ENCODE measurements around the gene CDO1. TPM values are rescaled to one million over a fixed set of nuclear protein-coding genes. Genes with fewer than 3 reads are reported as not detected.
A peak's percentile ranks its signal among the peaks of the same experiment; 100 is the strongest.

The CDO1 gene
- 2.4 and 8.0 TPM in 2 replicates for total RNA-seq
- 1.4 TPM for polyA plus RNA-seq (2012)

DNA sequence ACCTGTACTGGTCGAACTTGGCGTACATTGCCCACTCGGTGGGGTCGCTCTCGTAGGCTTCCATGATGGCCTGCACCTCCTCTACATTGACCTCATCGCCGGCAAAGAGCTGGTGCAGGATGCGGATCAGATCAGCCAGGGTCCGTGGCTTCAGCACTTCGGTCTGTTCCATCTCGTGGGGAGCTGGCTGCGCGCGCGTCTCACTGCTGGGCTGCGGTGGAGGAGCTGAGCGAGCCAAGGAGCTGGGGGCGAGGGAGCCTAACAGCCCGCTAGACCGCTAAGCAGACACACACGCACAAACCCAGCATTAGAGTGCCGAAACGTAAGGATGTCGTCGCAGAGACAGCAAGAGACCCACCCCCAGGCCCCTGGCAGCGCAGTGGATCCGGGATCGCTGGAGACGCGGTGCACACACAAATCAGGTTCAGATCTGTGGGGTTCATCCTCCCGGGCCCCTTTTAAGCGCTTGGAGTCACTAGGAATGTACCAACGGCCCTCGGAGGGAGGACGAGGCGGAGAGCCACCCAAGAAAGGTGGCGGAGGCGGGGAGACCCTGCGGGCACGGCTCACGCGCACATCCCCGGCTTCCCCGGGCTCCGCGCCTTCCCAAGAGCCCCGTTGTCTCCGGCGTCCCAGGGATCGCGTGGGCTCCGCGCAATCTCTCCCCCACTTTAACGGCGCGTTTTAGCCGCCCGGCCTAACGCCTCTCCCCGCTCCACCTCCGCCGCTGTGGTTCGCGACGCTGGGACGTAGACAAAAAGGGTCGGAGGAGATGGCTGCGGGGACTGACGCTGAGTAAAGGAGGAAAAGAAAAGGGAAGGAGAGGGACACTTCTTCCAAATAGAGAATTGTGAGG is at the start of gene CDO1:
Gene CDO1 (minus strand): TSS at position 434 of the 856 bp plus-strand sequence. CDS start 262 bp downstream, at position 172.
- DNase-seq (ENCODE audit: low read depth), result peak; percentile 60

DNA sequence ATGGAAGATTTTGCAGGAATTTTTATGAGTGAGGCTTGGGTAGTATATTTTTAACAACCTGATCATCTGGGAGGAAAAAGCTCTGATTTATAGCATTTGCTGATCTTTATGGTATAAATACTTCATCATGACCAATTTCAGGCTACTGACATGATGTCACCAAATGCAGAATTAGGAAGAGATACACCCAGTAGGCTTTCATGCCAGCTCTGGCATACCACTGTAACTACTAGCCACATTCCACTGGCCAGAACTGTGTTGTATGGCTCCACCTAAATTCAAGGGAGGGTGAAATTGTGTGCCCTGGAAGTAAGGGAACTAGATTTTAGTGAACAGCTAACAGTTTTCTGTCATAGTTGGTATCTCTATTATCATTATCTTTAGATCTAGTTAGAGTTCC is 42.9 kb upstream of the CDO1 start:
- no peak for DNase-seq (ENCODE audit: low read depth)

DNA sequence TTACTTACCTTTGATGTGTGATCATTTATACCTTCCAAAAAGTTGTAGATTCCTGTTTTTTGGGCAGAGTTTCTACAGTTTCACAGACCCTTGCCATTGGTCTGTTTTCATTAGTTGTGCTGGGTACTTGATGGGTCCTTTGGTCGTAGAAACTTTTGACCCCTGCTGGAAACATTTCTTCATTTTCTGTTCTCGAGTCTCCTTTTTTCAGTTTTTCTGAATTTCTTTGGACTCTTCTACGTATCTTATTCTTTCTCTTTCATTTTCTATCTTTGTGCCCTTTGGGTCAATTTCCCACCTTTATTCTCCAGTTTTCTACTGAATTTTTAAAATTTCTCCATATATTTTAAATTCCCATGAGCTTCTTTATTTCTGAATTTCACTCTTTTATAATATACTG is 41.9 kb upstream of the CDO1 start:
- DNase-seq (ENCODE audit: low read depth), result no peak

DNA sequence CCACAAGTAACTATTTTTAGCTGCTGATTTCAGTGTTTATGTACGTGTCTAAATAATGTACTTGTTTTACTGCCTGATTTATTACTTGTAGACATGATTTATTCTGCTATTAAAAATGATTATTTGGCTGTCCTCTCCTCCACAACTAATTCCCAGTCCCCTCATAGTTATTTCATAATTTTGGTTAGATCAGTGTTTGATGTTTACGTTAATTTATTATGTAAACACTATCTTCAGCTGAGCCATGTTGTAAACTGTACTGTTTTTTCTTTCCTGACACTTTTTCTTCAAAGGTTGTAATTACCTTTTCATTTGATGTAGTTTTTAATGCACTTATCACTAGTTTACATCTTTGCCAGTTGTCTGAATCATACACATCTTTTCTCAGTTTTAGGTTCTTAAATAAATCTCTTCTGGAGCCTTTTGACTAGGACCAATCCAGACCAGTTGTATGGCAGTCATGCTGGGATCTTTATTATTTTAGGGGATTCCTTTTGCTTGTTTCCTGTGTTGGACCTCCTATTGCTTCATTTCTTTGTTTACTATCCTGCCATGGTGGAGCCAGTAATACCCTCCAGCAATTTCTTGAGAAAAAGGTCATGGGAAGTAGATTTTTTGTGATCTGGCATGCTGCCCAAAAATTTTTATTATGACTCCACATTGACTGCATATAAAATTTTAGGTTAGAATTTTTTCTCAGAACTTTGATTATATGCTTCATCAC is 41.3 kb upstream of the CDO1 start:
- DNase-seq (ENCODE audit: low read depth), result peak; percentile 51

DNA sequence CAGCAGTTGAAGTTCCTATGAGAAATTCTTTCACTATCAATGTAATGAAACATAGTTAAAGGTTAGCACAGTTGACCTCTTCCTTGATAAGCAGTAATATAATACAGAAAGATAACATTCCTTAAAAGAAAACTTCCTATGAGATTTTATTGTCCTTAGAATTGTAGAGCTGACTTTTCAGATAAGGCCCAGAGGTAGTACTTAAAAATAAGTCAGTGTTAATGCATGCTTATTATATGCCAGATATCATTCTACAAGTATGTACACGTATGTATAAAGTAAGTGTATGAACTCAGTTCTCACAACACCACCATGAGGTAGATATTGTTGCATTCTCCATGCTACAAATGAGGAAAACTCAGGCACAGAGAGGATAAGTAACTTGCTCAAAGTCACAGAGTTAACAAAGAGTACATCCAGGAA is 40.6 kb upstream of the CDO1 start:
- DNase-seq (ENCODE audit: low read depth), result no peak

DNA sequence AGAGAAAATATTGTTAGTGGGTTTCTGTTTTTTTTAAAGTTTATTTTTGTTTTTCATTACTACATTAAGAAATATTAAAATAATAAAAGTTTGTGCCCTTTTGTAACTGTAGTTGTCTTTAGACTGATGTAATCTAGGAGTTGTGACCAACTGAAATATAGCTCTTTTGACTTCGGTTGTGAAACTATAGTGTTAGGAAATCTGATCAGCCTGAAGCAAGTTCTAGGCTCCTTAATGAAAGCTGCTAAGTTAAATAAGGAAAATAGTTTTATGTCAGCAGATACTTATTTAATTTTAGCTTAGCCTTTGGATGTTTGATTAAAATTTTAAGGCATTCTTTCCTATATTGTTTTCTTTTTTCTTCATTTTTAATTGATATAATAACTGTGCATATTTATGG is 39.5 kb upstream of the CDO1 start:
- DNase-seq (ENCODE audit: low read depth), result no peak

DNA sequence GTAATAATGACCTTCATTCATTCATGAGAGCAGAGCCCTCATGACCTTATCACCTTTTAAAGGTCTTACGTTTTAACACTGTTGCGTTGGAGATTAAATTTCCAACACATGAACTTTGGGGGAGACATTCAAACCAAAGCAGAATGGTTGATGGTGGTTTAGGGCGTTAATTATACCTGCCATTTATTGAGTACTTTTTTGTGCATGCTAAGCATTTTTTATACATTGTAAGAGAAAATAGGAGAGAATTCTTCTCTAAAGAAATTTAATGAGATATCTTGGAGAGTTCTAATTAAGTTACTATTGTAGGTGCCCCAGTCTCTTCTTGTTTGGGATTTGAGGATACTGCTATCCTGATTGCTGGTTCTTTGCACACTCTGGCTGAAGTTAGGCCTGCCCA is 37.7 kb upstream of the CDO1 start:
- no peak for DNase-seq (ENCODE audit: low read depth)

DNA sequence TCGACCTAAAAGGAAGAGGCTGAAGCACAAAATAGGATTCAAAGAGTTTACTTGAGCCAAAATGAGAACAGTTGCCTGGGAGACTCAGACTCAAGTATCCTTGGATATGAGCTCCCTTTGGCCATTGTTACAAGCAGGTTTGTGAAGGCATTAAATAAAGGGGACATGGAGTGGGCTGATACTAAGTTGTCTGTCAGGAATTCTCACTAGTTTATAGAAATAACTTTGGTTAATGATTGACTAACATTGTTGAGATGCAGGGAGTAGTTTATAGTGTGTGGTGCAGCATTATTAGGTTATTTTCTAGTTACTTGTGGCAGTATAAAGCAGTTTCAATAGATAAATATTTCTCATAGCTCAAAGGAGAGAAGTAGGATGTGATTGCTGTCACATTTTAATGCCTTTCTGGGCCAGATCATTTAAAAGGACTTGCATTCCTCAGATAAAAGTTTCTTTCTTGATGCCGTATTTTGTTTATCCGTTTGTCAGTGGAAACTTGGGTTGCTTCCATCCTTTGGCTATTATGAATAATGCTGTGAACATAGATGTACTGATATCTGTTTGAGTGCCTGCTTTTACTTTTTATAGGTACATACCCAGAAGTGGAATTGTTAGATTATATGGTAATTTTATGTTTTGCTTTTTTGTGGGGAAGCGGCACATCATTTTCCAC is 34.4 kb upstream of the CDO1 start:
- DNase-seq (ENCODE audit: low read depth), result no peak

DNA sequence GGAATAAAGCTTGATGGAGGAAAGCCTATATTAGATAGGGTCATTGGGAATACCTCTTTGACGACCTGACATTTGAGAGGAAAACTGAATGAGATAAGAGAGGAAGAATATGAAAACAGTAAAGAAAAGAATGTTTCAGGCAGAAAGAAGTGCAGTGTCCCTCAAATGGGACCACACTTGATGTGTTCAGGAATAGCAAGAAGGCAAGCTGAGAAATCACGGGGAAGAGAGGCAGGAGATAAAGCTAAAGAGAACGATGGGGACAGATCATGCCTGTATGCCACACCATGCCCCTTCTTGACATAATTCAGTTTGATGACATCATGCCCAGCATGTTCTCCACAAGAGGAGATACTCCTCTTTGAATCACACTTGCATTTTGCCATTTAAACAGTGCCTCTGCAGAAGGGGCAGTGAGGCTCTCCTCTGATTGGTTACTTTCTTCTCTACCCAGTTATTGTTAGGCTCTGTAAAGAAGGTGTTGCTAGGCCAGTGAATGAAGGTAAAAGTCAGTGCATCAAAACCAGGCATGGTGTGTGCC is 32.9 kb upstream of the CDO1 start:
- no peak for DNase-seq (ENCODE audit: low read depth)

DNA sequence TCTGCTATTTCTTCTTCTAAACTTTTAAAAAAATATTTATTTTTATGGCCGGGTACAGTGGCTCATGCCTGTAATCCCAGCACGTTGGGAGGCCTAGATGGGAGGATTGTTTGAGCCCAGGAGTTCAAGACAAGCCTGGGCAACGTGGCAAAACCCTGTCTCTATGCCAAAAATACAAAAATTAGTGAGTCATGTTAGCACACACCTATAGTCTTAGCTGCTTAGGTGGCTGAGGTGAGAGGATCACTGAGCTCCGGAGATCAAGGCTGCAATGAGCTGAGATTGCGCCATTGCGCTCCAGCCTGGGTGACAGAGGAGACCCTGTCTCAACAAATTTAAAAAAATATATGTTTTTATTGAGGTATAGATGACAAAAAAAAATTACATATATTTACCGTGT is 30.8 kb upstream of the CDO1 start:
- DNase-seq (ENCODE audit: low read depth), result no peak

DNA sequence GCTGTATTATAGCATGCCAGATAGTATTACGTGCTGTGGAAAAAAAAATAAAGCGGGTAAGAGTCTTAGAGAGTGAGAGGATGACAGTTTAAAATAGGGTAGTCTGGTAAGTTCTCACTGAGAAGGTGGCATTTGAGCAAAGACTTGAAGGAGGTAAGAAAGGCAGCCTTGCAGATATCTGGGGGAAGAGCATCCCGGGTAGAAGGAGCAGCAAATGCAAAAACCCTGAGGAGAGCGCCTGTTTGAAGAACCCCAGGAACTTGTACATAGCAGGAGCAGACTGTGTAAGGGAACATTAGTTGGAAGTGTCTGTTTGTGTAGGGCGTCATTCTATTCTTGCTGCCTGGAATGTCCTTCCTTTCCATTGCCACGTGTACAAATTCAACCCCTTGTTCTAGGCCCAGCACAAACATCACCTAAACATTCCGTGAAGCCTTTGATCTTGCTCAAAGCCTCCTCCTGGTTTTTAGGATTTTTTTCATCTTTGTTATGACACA is 27.9 kb upstream of the CDO1 start:
- DNase-seq (ENCODE audit: low read depth), result no peak

DNA sequence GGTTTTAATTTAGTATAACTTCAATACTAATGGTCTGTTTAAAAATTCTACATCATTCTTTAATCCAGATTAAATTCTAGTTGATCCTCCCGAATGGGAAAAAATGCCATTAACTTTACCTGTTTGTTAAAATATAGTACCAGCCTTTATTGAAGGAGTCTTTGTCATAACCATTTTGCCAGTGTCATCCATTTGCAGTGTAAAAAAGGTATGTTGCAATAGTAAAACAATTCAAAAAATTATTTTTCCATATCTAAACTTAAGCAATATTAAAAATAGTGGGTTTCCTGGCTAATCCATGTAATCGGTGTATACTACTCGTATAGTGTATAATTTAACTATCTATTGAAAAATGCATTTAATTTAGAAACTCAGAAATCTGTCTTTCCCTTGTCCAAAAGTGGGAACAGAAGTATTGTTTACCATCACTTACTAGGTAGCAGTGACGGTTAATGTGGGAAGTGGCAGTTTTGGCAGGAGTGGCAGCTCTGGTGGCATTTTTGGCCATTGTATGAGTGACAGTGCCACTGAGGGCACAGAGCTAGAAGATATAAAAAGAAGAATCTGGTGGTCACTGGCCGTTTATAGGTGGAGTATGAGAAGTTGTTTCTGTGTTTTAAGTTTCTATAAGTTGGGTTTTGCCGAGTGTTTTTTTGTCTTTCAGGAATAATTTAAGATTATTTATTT is 27.1 kb upstream of the CDO1 start:
- no peak for DNase-seq (ENCODE audit: low read depth)

DNA sequence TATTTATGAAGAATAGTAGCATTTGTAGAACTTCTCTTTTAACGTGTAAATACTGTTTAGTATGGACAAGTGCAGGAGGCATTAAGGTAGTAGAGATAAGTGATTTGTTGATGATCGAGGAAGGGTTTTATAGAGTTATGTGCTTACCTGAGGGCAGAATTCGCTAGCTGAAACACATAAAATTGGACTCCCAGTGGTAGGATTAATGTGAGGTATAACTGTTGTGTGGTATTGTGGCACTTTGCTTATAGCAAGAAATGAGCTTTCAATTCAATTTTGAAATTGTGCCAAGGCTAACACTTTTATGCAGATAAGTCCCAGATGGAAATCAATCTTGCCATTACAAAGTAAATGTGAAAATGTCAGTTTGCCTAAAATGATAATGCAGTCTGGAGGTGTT is 26.5 kb upstream of the CDO1 start:
- DNase-seq (ENCODE audit: low read depth), result no peak

DNA sequence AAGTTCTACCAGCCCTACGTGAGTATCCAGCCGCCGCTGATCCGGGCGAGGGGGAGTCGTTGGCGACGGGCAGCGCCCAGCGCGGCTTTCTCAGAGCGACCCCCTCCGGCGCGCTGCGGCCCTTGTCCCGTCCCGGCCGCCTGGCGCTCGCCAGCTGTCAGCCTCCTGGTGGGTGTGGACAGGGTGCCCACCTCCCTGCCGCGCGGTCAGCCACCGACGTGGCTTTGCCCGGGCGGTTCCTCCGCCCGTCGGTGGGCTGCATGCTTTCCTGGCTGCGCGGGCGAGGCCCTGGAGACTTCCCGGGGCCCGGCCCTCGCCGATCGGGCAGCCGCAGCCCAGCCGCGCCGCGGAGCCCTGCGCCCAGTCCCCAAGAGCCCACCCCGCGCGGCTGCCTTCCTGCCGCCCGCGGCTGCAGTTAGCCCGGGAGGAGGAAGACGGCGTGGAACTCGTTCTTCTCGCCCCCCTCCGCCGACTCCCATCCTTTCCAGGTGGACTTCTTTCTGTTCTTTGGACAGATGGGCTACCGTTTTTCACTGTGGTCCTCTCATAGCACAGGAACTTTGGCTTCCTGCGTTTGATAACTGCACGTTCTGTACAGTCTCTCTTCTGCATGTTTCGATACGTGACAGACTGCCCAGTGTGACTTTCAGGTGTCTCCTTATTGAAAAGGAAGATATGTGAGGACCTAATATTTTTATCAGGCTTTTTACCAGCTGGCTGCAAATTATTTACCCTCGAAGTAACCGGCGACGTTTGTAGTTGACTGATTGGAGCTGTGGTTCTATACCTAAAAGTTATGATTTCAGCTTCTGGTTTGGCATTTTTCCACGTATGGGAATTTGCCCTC is 25.9 kb upstream of the CDO1 start:
- peak; percentile 88 for DNase-seq (ENCODE audit: low read depth)

DNA sequence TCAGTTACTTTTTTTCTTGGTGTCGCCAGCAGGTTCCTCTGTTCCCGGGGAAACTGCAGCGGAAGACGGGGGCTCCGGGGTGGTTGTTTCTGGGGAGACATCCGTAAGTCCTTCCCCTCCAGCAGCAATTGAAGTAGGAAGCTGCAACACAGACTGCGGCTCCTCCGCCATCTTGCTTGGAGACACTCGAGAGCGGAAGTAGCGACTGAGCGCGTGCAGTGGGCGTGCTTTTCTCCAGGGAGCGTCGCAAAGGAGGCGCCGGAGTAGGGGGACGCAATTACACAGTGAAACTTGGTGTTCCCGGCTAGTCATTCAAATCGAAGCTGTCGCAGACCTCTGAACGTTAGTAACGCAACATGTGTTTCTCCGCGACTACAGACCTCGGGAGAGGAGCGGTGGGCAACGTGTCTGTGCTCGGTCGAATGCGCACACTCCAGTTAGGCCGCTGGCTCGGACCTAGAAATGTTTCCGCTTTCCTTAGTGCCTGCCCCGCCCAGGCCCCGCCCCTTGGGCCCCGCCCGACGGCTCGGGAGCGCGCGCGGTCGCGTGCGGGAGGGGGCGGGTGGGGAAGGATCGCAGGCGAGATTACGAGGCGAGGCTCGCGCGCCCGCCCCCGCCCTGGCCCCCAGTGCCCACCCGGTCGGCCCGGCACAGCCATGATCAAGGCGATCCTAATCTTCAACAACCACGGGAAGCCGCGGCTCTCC is 25.1 kb upstream of the CDO1 start, which contains the start of the genes AP3S1 and ATG12:
Gene AP3S1 (plus strand): TSS at position 554 of the 707 bp plus-strand sequence. CDS start 103 bp downstream, at position 657.
Gene ATG12 (minus strand): TSS at position 184 of the 707 bp plus-strand sequence. CDS start 13 bp downstream, at position 171.
- peak; percentile 96 for DNase-seq (ENCODE audit: low read depth)

DNA sequence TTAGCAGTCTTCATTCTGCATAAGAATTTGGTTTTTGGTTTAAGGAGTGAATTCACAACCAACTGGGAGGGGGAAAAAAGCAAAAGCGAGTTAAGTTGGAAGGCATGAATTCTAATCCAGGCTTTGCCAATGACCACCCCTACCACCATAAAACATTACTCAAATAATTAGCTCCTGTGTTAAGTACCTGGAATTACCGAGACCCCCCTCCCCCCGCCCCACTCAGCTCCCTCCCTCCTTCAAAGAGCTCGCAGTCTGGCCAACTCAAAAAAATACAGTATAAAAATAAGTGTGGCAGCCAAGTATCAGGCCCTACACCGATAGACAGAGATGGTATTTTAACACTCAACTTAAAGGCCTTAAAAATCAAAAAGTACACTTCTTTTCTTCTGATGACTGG is 24.4 kb upstream of the CDO1 start:
- no peak for DNase-seq (ENCODE audit: low read depth)

DNA sequence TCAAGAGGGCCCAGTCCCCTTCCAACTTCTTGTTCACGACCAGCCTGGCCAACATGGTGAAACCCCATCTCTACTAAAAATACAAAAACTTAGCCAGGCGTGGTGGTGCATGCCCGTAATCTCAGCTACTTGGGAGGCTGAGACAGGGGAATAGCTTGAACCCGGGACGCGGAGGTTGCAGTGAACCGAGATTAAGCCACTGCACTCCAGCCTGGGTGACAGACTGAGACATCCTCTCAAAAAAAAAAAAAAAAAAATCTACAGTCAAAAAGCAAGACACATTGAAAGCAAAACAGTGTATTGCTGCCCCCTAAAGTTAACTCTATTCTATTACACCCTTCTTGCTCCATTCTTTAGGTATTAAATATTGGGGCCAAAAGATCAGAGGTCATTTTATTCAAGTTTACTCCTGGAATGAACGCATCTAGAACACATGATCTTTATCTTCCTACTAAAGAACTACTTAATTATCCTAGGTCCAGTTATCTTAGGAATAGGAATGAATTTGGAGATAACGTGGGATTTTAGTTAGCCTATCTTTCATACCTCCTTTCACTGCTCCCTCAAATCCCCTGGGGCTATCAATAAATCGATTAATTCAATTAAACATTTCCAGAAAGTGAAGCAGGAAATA is 22.5 kb upstream of the CDO1 start:
- DNase-seq (ENCODE audit: low read depth), result peak; percentile 62

DNA sequence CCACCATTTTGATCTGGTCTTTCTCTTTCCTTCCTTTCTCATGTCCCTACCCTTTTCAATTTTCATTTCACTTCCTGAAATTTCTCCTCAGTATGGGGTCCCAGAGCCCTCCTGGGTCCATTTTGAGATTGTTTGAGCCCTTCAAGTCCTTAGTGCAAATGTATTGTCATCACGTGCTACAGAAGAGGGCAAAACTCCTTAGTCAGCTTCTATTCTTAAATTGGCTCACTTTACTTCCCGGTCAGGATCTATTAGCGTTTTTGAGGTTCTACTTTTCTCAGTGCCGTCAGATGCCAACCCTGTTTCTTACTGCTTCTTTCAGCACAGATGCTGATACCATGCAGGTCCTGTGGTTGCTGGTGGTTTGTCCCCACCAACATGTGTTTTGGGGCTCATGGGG is 19.0 kb upstream of the CDO1 start:
- no peak for DNase-seq (ENCODE audit: low read depth)
